Measurements from ENCODE around the gene BOC. TPM values are rescaled to one million over a fixed set of nuclear protein-coding genes. Genes with fewer than 3 reads are reported as not detected.

BOC gene
- total and polyA plus RNA-seq, 2 experiments from 2014 or later = 2.1 to 4.1 TPM

DNA sequence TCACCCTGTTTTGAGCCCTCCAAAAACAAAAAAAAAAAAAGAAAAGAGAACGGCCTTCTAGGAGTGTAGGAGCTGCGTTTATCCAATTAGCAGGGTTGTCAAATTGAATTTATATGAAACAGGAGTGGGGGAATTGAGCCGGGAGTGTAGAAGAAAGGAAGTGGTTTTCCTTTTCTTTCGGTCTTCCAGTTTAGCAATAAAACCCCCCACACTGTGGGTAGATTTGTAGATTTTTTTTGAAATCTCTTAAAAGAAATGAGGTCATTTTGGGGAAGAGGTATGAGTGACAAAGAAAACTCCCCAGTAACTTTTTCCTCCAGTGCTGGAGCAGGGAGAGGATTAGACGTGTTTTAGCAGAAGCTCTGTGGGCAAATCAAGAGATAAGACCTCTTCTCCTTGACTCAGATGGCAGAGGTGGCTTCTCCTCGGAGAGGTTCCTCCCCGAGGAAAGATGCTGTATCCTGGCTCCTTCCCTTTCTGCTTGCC is 30.8 kb downstream of the BOC start (continued):
- TF ChIP-seq, protein P1, sequence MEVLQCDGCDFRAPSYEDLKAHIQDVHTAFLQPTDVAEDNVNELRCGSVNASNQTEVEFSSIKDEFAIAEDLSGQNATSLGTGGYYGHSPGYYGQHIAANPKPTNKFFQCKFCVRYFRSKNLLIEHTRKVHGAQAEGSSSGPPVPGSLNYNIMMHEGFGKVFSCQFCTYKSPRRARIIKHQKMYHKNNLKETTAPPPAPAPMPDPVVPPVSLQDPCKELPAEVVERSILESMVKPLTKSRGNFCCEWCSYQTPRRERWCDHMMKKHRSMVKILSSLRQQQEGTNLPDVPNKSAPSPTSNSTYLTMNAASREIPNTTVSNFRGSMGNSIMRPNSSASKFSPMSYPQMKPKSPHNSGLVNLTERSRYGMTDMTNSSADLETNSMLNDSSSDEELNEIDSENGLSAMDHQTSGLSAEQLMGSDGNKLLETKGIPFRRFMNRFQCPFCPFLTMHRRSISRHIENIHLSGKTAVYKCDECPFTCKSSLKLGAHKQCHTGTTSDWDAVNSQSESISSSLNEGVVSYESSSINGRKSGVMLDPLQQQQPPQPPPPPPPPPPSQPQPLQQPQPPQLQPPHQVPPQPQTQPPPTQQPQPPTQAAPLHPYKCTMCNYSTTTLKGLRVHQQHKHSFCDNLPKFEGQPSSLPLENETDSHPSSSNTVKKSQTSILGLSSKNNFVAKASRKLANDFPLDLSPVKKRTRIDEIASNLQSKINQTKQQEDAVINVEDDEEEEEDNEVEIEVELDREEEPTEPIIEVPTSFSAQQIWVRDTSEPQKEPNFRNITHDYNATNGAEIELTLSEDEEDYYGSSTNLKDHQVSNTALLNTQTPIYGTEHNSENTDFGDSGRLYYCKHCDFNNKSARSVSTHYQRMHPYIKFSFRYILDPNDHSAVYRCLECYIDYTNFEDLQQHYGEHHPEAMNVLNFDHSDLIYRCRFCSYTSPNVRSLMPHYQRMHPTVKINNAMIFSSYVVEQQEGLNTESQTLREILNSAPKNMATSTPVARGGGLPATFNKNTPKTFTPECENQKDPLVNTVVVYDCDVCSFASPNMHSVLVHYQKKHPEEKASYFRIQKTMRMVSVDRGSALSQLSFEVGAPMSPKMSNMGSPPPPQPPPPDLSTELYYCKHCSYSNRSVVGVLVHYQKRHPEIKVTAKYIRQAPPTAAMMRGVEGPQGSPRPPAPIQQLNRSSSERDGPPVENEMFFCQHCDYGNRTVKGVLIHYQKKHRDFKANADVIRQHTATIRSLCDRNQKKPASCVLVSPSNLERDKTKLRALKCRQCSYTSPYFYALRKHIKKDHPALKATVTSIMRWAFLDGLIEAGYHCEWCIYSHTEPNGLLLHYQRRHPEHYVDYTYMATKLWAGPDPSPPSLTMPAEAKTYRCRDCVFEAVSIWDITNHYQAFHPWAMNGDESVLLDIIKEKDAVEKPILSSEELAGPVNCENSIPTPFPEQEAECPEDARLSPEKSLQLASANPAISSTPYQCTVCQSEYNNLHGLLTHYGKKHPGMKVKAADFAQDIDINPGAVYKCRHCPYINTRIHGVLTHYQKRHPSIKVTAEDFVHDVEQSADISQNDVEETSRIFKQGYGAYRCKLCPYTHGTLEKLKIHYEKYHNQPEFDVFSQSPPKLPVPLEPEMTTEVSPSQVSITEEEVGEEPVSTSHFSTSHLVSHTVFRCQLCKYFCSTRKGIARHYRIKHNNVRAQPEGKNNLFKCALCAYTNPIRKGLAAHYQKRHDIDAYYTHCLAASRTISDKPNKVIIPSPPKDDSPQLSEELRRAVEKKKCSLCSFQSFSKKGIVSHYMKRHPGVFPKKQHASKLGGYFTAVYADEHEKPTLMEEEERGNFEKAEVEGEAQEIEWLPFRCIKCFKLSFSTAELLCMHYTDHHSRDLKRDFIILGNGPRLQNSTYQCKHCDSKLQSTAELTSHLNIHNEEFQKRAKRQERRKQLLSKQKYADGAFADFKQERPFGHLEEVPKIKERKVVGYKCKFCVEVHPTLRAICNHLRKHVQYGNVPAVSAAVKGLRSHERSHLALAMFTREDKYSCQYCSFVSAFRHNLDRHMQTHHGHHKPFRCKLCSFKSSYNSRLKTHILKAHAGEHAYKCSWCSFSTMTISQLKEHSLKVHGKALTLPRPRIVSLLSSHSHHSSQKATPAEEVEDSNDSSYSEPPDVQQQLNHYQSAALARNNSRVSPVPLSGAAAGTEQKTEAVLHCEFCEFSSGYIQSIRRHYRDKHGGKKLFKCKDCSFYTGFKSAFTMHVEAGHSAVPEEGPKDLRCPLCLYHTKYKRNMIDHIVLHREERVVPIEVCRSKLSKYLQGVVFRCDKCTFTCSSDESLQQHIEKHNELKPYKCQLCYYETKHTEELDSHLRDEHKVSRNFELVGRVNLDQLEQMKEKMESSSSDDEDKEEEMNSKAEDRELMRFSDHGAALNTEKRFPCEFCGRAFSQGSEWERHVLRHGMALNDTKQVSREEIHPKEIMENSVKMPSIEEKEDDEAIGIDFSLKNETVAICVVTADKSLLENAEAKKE (CRISPR knock-in tag; IDR thresholded peaks at IDR 0.05) = 0 out of 2 replicates have a peak, but pooled peaks have one; percentile 44

DNA sequence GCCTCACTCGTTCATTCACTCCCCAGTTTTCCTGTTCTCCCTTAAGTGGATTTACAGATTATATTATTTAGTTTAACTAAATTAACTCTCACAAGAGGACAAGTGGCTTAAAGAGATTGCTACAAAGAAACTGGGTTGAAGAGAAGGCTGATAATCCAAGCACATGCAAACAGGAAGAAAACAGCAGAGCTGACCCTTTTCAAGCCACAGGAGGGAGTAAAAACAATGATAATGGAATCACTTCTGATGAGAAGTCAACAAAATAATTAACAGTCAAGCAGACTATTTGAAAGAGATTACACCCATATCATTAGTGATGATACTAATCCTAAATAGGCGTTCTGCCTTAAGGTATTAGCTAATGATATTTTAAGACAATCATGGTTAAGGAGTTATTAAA is 31.7 kb downstream of the BOC start:
- Histone ChIP-seq H3K79me2 (replicated peaks; ENCODE audit: insufficient read depth) (no peaks in the 10 kb centered on the region), H2AFZ (no peak overlapping the region), H3K27me3 (ENCODE audit: insufficient read depth) (no peaks in the 10 kb centered on the region), H4K20me1 (replicated peaks; ENCODE audit: insufficient read depth) (no peaks in the 10 kb centered on the region), H3K4me3 (no peak overlapping the region), H3K9me2 (ENCODE audit: insufficient read depth) (no peaks in the 10 kb centered on the region), H3F3A (replicated peaks; ENCODE audit: low read depth) (no peaks in the 10 kb centered on the region), H3K4me2 (peak overlapping the region; percentile 25), H3K4me1 (ENCODE audit: insufficient read depth) (peaks cover 47% of the 10 kb centered on the region), H3K36me3 (ENCODE audit: insufficient read depth) (no peaks in the 10 kb centered on the region), H3K27ac (ENCODE audit: low read depth) (no peak overlapping the region)
- Mint-ChIP-seq H3K27me3 (ENCODE audit: insufficient read depth, low read depth, poor library complexity) (peaks cover 15% of the 10 kb centered on the region), H3K4me3 (no peak overlapping the region), H3K27ac (no peak overlapping the region), H3K36me3 (ENCODE audit: low read depth) (no peaks in the 10 kb centered on the region), H3K4me1 (peaks cover 66% of the 10 kb centered on the region), H3K9me3 (no peaks in the 10 kb centered on the region; the same call in 2 of the 3 replicates)
- no peak for DNase-seq (ENCODE audit: low spot score)
- TF ChIP-seq EZH2phosphoT487 (IDR thresholded peaks at IDR 0.05; ENCODE audit: unreplicated experiment) (no peak), CREB1 (CRISPR knock-in tag; IDR thresholded peaks at IDR 0.05; ENCODE audit: low read depth) (no peak), NANOG (IDR thresholded peaks at IDR 0.05; ENCODE audit: borderline replicate concordance) (no peak), STAT1 (IDR thresholded peaks at IDR 0.05; ENCODE audit: unreplicated experiment) (no peak), ZNF114 (CRISPR knock-in tag; IDR thresholded peaks at IDR 0.05) (no peak), JUNB (IDR thresholded peaks at IDR 0.05; ENCODE audit: unreplicated experiment) (no peak), ZNF331 (CRISPR knock-in tag; IDR thresholded peaks at IDR 0.05; ENCODE audit: low read depth) (no peak)
- TF ChIP-seq, protein P2, sequence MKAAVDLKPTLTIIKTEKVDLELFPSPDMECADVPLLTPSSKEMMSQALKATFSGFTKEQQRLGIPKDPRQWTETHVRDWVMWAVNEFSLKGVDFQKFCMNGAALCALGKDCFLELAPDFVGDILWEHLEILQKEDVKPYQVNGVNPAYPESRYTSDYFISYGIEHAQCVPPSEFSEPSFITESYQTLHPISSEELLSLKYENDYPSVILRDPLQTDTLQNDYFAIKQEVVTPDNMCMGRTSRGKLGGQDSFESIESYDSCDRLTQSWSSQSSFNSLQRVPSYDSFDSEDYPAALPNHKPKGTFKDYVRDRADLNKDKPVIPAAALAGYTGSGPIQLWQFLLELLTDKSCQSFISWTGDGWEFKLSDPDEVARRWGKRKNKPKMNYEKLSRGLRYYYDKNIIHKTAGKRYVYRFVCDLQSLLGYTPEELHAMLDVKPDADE (IDR thresholded peaks at IDR 0.05) = no peak
- TF ChIP-seq, protein P3, sequence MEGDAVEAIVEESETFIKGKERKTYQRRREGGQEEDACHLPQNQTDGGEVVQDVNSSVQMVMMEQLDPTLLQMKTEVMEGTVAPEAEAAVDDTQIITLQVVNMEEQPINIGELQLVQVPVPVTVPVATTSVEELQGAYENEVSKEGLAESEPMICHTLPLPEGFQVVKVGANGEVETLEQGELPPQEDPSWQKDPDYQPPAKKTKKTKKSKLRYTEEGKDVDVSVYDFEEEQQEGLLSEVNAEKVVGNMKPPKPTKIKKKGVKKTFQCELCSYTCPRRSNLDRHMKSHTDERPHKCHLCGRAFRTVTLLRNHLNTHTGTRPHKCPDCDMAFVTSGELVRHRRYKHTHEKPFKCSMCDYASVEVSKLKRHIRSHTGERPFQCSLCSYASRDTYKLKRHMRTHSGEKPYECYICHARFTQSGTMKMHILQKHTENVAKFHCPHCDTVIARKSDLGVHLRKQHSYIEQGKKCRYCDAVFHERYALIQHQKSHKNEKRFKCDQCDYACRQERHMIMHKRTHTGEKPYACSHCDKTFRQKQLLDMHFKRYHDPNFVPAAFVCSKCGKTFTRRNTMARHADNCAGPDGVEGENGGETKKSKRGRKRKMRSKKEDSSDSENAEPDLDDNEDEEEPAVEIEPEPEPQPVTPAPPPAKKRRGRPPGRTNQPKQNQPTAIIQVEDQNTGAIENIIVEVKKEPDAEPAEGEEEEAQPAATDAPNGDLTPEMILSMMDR (conservative IDR thresholded peaks at IDR 0.05; ENCODE audit: low read depth in 2 of 2) = no peak
- TF ChIP-seq, protein P4, sequence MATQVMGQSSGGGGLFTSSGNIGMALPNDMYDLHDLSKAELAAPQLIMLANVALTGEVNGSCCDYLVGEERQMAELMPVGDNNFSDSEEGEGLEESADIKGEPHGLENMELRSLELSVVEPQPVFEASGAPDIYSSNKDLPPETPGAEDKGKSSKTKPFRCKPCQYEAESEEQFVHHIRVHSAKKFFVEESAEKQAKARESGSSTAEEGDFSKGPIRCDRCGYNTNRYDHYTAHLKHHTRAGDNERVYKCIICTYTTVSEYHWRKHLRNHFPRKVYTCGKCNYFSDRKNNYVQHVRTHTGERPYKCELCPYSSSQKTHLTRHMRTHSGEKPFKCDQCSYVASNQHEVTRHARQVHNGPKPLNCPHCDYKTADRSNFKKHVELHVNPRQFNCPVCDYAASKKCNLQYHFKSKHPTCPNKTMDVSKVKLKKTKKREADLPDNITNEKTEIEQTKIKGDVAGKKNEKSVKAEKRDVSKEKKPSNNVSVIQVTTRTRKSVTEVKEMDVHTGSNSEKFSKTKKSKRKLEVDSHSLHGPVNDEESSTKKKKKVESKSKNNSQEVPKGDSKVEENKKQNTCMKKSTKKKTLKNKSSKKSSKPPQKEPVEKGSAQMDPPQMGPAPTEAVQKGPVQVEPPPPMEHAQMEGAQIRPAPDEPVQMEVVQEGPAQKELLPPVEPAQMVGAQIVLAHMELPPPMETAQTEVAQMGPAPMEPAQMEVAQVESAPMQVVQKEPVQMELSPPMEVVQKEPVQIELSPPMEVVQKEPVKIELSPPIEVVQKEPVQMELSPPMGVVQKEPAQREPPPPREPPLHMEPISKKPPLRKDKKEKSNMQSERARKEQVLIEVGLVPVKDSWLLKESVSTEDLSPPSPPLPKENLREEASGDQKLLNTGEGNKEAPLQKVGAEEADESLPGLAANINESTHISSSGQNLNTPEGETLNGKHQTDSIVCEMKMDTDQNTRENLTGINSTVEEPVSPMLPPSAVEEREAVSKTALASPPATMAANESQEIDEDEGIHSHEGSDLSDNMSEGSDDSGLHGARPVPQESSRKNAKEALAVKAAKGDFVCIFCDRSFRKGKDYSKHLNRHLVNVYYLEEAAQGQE (IDR thresholded peaks at IDR 0.05; ENCODE audit: unreplicated experiment) = no peak
- ATAC-seq = no peak
